ENCODE data around the gene TIMM50.
"Not testable (repeated sequence)": the region's sequence is repeated elsewhere in the genome, so short reads cannot be mapped to it uniquely, and the experiment has no call there.

TIMM50 gene

DNA sequence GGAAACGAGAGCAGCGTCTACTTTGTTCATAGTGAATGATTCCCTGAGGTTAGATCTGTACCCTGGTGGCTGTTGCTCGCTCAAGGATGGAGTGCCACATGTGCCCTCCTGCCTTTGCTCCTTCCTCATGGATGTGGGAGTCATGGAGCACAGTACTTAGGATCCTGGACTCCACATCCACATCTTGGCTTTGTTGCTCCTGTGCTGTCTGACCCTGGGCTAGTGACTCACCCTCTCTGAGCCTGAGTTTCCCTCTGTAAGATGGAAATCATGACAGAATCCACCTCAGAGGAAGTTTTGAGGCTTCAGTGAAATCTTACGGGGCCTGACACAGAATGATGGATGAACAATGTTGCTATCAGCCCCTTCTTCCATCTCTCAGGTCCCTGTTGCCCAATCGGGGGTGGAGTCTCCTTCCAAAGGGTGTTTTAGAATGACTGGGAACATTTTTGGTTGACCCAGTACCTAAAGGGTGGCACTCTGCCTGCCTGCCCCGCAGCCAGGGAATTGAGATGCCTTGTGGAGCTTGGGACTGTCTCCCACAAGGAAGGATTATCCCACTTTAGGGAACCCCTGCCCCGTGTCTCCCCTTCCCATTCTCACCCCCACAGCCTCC lies 9.8 kb upstream of the TIMM50 start:
- no peak for DNase-seq

DNA sequence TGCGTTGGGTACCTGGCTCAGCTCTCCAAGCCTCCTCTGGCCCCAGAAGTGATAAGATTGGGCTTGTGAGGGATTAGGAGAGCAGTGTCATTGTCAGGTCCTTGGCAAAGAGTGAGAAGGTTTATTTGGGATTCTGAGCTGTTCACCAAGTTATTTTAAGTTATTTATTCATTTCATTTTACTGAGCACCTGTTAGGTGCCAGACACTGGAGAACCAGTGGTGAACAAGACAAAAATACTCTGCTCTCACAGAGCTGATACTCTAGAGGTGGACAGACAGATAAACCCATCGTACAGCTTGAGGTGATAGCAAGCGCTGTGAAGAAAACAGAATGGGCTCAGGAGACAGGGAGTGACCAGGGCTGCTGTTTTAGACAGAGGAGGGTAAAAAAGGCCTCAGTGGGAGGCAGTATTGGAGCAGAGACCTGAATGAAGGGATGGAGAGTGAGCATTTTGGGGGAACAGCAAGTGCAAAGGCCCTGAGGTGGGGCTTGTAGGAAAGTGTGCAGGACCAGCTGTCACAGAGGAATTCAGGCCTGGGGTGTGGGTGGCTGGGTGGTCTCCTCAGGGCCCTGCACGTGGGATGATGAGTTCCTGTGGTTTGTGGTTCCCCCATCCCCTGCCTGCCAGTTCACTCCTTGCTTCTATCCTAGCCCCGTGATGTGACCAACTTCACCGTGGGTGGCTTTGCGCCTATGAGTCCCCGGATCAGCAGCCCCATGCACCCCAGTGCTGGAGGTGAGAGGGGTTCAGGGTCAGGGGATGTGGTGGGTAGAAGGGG lies 8.7 kb upstream of the TIMM50 start:
- no peak for DNase-seq

DNA sequence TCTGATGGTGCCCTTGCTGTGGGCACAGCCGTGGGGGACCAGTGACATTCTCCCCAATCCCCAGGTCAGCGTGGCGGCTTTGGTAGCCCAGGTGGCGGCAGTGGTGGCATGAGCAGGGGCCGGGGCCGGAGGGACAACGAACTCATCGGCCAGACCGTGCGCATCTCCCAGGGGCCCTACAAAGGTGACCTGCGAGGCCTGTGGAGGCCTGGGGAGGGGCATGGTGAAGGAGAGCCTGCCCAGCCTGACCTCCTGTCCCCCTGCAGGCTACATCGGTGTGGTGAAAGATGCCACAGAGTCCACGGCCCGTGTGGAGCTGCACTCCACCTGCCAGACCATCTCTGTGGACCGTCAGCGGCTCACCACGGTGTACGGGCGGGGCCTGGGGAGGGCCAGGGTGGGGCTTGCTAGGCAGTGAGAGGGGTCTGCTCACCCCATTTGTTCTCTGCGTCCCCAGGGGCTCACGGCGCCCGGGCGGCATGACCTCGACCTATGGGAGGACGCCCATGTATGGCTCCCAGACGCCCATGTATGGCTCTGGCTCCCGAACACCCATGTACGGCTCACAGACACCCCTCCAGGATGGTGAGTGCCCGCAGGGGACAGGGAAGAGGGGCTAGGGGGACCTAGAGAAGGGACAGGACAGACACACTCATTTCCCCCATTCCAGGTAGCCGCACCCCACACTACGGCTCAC lies 7.7 kb upstream of the TIMM50 start:
- no peak for DNase-seq

DNA sequence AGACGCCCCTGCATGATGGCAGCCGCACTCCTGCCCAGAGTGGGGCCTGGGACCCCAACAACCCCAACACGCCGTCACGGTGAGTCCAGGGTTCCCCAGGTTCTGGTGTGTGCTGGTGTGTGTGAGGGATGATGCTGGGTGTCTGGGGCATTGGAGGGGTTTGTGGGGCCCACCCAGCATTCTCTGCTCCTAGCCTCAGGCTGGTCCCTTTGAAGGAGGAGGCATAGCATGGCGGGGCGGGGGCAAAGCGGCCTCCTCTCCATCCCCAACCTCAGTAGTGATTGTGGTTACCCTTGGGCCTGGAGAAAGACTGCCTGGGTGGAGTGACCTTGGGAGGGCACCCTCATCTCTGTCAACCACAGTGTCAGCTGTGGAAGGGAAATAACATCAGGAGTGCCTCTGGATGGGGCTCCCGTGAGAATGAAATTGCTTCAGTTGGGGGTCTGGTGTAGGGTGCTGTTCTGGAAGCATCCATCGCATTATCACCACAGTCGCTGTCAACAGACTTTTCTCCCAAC lies 7.1 kb upstream of the TIMM50 start:
- DNase-seq = no peak

DNA sequence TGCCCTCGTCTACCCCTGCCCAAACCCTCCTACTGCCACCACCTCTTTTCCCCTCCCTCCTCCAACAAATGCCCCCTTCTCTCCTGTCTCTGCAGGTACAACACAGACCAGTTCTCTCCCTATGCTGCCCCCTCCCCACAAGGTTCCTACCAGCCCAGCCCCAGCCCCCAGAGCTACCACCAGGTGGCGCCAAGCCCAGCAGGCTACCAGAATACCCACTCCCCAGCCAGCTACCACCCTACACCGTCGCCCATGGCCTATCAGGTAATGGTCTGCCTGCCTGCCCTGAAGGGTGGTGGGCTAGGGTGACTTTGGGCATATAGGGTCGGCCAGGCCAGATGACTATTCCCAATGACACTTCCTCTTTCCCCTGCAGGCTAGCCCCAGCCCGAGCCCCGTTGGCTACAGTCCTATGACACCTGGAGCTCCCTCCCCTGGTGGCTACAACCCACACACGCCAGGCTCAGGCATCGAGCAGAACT lies 6.5 kb upstream of the TIMM50 start:
- DNase-seq = no peak

DNA sequence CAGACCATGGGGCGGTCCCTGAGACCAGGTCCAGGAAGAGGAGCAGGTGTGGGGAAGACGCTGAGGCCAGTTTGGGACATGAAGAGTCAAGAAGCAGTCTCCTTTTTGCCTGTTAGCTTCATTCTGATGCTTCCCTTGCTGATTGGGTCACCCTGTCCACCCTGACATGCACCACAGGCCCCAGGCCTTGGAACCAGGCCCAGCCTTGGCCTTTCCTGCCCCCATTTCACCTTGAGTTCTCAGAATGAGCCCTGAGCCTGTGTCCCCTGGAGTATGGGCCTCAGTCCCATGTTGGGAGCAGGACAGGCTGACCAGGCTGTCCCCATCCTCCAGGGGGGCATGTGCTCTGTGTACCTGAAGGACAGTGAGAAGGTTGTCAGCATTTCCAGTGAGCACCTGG lies 4.9 kb upstream of the TIMM50 start:
- DNase-seq = no peak

DNA sequence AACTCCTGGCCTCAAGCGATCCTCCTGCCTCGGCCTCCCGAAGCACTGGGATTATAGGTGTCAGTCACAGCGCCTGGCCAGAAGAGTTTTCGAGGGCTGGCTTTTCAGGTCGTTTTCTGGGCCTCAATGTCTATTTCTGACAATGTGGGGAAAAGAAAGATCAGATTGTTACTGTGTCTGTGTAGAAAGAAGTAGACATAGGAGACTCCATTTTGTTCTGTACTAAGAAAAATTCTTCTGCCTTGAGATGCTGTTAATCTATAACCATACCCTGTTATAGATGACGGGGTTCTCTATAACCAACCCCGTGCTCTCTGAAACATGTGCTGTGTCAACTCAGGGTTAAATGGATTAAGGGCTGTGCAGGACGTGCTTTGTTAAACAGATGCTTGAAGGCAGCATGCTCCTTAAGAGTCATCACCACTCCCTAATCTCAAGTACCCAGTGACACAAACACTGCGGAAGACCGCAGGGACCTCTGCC lies 1.3 kb upstream of the TIMM50 start:
- DNase-seq = not testable (repeated sequence)

DNA sequence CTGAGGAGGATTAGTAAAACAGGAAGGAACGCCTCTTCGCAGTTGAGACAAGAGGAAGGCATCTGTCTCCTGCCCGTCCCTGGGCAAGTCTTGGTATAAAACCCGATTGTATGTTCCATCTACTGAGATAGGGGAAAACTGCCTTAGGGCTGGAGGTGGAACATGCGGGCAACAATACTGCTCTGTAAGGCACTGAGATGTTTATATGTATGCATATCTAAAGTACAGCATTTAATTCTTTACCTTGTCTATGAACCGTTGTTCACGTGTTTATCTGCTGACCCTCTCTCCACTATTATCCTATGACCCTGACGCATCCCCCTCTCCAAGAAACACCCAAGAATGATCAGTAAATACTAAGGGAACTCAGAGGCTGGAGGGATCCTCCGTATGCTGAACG lies 722 bp upstream of the TIMM50 start:
- no peak for DNase-seq

DNA sequence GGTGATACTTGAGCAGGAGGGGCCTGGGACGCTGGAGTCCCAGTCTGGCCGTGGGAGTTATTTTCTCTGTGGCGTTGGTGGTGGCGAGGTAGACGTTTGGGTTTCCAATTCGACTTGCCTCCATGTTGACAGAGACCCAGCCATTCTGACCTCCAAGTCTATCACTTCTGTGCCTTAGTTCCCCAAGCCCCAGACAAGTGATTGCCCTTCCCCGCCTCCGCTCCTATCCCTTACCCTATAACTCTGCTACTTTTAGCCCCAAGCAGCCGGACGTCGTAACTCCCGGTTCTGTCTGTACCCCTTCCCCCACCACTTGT lies 549 bp downstream of the TIMM50 start:
- DNase-seq = no peak

DNA sequence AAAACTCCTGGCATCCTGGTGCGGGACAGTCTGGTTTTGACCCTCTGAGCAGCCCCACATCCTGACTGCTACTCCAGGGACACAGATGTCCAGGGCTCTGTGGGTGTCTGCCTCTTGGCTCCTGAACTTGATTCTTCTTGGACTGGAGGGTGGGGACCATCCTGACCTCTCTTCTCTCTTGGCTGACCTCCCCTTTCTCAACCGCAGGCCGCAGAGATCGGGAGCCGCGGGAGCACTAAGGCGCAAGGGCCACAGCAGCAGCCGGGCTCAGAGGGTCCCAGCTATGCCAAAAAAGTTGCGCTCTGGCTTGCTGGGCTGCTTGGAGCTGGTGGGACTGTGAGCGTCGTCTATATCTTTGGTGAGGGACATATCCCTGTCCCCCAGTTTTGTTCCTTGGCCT lies 1.0 kb downstream of the TIMM50 start:
- DNase-seq = no peak

DNA sequence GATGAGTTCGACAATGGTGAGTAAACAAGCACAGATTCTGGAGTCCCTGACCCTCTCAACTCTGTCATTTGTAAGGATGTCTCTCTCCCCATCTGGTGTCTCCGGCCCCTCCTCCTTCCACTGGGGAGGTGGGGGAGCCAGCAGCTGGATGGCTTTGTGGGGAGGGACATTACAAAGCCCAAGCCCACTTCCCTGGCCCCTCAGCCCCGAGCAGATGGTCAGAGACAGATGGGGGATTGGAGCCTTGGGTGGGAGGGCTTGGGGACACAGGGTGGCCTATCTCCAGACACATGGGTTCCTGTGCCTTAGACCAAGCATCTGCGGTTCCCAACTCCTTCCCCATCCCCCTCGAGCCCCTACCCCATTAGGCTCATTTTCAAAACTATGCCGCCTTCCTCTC lies 2.5 kb downstream of the TIMM50 start:
- DNase-seq = no peak

DNA sequence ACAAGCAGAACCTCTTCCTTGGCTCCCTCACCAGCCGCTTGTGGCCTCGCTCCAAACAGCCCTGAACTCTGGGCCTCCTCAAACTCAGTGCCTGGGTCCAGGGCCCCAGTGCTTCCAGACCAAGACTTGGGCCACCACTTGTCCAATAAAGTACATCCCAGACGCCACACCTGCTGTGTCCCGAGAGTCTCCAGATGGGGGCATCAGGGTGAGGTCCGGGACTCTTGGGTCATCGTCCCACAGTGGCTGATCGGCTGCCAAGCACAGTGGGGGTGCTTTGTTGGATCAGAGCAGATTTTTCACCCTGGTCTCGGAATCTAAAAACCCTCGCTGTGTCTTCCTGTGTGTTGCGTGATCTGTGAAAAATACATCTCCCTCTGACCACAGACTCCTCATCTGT lies 9.1 kb downstream of the TIMM50 start:
- DNase-seq = no peak

DNA sequence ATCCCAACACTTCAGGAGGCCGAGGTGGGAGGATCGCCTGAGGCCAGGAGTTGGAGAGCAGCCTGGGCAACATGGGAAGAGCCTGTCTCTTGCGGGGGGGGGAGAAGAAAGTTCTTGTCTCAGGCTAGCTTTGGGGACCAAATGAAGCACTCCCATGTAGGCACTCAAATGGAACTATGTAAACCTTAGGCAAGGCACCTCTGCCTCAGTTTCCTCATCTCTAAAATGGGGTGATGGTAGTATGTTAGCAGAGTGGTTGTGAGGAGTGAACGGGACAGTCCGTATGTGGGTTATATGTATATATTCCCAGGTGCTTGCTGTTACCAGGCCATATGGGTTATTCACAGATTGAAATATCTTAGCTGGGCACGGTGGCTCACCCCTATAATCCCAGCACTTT lies 11.6 kb downstream of the TIMM50 start:
- DNase-seq = no peak

DNA sequence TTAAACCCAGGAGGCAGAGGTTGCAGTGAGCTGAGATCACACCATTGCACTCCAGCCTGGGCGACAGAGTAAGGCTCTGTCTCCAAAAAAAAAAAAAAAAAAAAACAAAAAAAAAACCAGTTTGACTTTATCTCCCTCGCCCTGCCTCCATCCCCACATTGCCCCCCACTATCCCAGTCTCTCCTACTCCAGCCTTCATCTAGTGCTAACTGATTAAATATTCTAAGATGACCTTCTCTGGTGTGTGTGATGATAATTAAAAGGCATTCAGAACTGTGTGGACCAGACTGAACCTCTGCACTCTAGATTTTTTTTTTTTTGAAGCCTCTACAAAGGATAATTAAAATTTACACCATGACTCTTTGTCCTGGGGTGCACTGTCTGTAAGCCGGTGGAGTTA lies 12.2 kb downstream of the TIMM50 start:
- DNase-seq = no peak

DNA sequence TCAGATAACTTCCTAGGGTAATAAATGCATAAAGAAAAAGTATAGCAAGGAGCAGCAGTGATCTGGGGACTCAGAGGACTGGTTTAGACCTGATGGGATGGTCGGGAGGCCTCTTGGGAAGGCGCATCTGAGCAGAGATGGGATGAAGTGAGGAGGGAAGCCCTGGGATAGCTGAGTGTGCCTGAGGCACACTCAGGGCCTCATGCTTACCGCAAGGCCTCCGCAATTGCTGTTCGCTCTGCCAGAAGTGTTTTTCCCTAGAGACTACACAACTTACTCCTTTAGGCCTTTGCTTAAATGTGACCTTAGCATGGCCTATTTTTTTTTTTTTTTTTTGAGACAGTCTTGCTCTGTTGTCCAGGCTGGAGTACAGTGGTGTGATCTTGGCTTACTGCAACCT lies 14.0 kb downstream of the TIMM50 start:
- no peak for DNase-seq

DNA sequence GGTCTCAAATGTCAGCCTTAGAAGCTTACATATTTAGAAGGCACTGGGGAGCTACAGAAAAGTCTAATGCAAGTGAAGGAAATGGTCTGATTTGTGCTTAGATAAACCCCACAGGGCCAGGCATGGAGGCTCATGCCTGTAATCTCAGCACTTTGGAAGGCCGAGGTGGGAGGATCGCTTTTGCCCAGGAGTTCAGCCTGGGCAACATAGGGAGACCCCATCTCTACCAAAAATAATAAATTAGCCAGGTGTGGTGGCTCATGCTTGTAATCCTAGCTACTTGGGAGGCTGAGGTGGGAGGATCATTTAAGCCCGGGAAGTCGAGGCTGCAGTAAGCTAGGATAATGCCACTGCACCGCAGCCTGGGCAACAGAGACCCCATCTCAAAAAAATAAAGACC lies 15.4 kb downstream of the TIMM50 start:
- DNase-seq = no peak

DNA sequence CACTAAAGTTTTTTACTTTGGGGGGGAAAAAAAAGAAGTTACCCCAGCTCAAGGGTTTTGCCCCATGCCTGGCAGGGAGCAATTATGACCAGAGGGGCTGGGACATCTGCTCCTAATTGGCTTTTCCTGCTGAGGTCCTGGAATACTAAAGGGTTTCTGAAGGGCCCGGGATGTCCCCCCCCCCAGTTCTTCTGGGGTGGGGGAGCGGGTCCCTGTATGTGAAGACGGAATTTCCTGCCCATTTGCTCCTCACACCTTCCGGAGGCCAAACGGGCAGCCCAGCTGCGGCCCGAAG lies 17.0 kb downstream of the TIMM50 start:
- DNase-seq = no peak

DNA sequence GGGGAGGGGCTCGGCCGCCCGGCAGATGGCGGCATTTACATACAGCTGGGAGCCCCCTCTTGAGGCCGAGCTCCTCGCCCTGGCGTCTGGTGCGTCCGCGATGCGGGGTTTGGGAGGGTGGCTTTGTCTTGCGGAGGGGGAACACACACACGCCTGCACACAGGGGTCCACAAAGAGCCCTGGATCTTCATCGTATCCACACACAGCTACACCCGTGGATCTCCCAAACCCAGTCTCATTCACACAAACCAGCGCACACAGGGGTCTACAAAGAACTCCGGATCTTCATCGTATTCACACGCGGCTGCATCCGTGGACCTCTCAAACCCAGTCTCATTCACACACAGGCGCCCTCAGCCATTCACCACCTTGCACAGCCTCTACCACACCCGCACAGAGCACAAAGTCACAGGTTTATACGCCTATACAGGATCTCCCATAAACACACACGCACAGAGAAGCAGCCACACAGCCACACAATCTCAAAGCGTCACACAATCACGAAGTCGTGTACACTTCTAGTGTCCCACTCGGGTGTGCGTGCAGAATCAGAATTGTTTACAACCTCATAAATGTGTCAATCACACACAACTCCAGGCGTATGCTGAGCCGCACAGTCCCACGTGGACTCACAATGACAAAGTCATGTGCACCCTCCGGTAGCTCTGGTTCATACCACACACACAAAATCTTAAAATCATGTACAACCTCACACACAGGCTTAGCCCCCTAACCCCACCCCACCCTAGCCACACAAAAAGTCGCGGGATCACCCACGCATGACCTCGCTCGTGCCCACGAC lies 17.6 kb downstream of the TIMM50 start:
- DNase-seq = no peak

DNA sequence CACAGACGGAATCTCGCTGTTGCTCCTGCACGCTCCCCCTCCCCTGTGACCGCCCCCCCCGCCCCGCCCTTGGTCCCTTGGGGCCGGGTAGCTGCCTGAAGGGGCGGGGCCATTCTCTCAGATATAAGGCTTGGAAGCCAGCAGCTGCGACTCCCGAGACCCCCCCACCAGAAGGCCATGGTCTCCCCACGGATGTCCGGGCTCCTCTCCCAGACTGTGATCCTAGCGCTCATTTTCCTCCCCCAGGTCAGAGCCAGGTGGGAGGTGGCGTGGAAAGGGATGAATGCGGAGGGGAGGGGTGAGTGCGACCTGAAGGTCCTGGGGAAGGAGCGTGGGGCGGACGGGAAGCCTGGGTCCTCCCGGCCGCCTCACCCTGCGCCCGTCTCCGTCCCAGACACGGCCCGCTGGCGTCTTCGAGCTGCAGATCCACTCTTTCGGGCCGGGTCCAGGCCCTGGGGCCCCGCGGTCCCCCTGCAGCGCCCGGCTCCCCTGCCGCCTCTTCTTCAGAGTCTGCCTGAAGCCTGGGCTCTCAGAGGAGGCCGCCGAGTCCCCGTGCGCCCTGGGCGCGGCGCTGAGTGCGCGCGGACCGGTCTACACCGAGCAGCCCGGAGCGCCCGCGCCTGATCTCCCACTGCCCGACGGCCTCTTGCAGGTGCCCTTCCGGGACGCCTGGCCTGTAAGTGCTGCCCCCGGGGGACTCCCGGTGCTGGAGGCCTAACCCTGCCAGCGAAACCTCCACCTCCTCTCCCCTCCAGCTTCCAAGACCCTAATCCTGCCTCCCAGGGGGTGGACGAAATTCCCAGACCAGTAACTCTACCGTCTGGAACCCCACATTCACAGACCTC lies 18.4 kb downstream of the TIMM50 start, which contains the start of gene DLL3:
Gene DLL3, plus strand, starts transcription at position 150 of the 845 bp plus-strand sequence. Its CDS starts 28 bp downstream, at position 178.
- DNase-seq = no peak

DNA sequence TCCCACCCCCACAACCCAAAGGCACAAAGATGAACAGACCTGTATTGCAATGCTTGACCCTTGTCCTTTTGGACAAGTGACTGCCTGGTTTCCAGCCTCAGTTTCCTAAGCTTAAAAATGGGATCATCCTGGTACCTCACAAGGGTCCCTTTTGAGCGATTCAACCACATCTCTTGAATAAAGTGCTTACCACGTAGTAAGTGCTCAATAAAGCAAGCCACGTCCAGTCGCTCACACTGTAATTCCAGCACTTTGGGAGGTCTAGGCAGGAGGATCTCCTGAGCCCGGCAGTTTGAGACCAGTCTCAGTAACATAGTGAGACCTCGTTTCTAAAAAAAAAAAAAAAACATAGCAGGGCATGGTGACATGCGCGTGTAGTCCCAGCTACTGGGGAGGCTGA lies 19.3 kb downstream of the TIMM50 start:
- DNase-seq = no peak

DNA sequence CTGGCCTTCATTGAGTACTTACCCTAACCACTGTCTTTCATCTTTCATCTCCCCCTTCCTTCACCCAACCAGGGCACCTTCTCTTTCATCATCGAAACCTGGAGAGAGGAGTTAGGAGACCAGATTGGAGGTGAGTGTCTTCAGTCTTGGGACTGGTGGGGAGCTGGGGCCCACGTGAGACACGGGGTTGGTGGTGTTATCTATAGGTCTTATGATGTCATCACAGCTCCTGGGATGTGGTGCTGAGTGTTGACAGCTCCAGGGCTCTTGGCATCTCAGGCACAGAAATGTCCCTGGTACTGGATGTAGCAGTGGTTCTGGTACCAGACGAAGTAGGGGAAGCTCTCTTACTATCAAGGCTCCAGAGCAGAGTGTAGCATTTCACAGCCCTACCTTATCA lies 19.9 kb downstream of the TIMM50 start:
- no peak for DNase-seq

DNA sequence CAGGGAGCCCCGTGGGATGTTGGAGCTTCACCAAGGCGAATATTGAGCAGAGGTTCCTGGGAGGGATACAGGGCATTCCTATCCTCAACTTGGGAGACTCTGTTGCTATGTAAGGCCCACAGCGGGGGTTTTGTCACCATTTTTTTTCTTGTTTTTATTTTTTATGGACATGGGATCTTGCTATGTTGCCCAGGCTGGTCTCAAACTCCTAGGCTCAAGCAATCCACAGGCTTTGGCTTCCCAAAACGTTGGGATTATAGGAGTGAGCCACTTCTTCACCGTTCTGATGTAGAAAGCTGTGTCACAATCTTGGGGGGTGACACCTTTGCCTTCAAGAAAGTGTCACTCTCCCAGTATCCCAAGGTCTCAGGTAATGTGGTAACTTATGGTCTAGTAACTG lies 20.7 kb downstream of the TIMM50 start:
- no peak for DNase-seq
